ENCODE results near the gene ANO4.

Gene ANO4

DNA sequence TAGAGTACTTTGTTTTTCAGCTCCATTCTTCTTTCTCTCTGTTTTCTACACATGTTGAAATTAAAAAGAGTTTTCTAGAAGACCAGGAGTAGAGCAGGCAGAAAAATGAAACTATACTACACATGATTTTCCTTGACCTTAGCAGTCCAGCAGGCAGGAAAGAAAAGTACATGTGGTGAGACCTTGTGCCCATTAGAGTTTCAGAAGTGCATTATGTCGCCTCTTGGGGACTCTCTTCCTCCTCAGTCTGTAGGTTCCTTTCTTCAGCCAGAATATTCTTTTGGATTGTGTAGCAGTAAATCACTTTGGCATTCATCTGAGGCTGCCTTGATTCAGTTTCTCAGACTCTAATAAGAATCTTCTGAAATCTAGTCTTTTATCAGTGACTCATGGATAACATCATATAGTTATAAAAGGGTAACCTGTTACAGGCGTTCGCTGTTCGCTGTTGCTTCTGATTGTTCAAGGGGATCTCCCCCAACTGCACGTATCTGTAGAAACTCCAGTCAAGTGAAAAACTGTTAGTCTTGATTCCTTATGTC lies 161.8 kb downstream of the ANO4 start:
- TF ChIP-seq, protein P1, sequence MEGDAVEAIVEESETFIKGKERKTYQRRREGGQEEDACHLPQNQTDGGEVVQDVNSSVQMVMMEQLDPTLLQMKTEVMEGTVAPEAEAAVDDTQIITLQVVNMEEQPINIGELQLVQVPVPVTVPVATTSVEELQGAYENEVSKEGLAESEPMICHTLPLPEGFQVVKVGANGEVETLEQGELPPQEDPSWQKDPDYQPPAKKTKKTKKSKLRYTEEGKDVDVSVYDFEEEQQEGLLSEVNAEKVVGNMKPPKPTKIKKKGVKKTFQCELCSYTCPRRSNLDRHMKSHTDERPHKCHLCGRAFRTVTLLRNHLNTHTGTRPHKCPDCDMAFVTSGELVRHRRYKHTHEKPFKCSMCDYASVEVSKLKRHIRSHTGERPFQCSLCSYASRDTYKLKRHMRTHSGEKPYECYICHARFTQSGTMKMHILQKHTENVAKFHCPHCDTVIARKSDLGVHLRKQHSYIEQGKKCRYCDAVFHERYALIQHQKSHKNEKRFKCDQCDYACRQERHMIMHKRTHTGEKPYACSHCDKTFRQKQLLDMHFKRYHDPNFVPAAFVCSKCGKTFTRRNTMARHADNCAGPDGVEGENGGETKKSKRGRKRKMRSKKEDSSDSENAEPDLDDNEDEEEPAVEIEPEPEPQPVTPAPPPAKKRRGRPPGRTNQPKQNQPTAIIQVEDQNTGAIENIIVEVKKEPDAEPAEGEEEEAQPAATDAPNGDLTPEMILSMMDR (IDR thresholded peaks at IDR 0.05; ENCODE audit: low read depth, low read length), result no peak
- H3K4me3 ChIP-seq (replicated peaks in 1 of 2; ENCODE audit: low read depth in 2 of 2, low read length in 2 of 2), result no peak overlapping the region
- peak in 1 of 2 donors; percentile 10 for DNase-seq (ENCODE audit: low read depth in 2 of 2)

DNA sequence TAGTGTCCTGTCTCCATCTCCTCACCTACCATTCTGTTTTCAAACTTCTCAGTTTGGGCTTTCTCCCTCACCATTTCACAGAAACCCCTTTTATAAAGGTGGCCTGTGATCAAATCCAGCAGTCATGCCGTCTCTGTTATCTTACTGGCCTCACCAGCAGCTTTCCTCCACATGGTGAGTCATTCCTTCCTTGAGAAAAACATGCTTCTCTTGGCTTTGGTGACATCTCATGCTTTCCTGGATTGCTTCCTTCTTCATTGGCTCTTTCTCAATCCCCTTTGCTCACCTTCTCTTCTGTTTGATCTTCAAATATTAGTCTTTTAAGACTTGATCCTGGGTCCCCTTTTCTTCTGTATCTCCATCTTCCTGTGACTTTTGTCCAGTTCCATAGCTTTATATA lies 164.9 kb downstream of the ANO4 start:
- TF ChIP-seq, protein P1 (IDR thresholded peaks at IDR 0.05; ENCODE audit: low read depth, low read length), result no peak
- no peak overlapping the region for H3K4me3 ChIP-seq (replicated peaks in 1 of 2; ENCODE audit: low read depth in 2 of 2, low read length in 2 of 2)
- DNase-seq (ENCODE audit: low read depth in 2 of 2), result peak; percentile 65 to 69

DNA sequence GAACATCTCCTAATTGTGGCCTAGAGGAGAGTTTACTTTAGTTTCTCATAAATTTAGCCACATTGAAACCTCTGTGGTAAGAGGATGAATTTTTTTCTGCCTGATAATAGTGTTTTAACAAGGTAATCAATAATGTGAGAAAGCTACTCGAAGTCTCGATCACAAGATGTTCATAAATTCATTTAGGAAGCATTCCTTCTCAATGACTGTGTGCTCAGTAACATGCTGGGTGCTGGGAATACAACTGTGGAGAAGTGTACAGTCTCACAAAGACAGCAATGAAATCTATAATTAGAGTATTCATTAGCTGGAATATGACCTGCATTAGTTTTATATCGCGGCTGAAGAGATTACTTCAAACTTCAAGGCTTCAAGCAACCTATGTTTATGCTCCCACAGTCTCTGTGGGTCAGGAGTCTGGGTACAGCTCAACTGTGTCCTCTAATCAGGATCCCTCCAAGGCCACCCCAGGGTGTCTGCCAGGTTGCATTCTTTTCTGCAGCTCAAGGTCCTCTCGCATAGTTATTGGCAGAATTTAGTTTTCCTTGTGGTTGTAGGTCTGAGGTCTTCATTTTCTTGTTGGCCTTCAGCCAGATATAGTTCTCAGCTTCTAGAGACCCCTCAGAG lies 167.6 kb downstream of the ANO4 start:
- no peak for DNase-seq (ENCODE audit: low read depth in 2 of 2)

DNA sequence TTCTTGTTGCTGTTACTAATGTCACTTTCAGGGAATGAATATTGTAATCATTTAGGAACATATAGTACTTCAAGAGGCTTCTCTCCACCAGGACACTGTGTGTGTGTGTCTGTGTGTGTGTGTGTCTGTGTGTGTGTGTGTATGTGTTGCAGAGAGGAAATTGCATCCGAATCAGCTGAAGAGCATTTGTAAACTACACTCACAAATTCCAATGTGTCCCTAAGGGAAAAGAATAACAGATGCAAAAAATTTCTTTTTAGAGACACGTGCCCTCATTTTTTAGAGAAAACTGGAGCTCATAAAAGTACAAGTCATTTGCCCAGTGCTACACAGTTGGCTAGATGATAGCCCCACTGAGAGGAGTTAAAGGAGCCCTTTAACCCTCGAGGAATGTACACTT lies 168.8 kb downstream of the ANO4 start:
- H3K4me3 ChIP-seq (replicated peaks in 1 of 2; ENCODE audit: low read depth in 2 of 2, low read length in 2 of 2), result no peak overlapping the region
- TF ChIP-seq, protein P1 (IDR thresholded peaks at IDR 0.05; ENCODE audit: low read depth, low read length), result no peak
- DNase-seq (ENCODE audit: low read depth in 2 of 2), result peak; percentile 31 to 41

More for the DNA sequence above, 167.6 kb downstream of the ANO4 start:
- no peak overlapping the region for H3K4me3 ChIP-seq (replicated peaks in 1 of 2; ENCODE audit: low read depth in 2 of 2, low read length in 2 of 2)
- TF ChIP-seq, protein P1 (IDR thresholded peaks at IDR 0.05; ENCODE audit: low read depth, low read length), result no peak

DNA sequence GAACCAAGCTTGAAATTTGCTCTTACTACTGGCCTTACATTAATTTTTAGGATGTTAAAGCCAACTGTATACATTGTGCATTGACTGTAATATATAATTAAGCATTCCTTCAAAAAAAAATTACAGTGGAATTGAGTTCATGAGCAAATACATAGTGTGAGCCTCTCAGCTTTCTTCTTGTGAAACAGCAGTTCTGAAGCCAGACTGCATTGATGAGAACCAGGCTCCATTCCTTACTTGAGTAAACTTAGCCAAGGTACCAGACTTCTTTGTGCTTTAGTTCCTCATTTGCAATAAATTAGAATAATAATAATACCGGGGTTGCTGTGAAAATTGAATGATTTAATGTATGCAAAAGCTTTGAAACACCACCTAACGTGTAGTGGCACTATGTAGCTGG lies 169.5 kb downstream of the ANO4 start:
- no peak for DNase-seq (ENCODE audit: low read depth in 2 of 2)
- TF ChIP-seq, protein P1 (IDR thresholded peaks at IDR 0.05; ENCODE audit: low read depth, low read length), result no peak
- no peak overlapping the region for H3K4me3 ChIP-seq (replicated peaks in 1 of 2; ENCODE audit: low read depth in 2 of 2, low read length in 2 of 2)

DNA sequence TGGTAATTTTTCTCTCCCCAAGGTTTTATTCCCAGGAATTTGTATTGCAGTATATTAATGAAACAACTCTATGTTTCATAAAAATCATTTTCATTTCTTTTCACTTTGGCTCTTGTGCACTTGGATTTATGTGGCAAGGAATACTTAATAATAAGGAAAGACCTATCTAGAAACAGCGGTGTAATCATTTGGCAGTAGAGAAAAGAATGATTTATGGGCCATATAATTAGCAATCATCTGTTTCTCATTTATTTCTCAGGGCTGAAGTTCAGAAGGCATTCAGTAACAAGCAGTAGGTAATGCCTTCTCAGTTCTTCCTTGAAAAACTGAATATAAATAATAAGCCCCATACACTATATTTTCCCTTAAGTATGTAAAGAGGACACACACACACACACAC lies 172.6 kb downstream of the ANO4 start:
- TF ChIP-seq, protein P1 (IDR thresholded peaks at IDR 0.05; ENCODE audit: low read depth, low read length), result no peak
- no peak for DNase-seq (ENCODE audit: low read depth in 2 of 2)
- H3K4me3 ChIP-seq (replicated peaks in 1 of 2; ENCODE audit: low read depth in 2 of 2, low read length in 2 of 2), result no peak overlapping the region

DNA sequence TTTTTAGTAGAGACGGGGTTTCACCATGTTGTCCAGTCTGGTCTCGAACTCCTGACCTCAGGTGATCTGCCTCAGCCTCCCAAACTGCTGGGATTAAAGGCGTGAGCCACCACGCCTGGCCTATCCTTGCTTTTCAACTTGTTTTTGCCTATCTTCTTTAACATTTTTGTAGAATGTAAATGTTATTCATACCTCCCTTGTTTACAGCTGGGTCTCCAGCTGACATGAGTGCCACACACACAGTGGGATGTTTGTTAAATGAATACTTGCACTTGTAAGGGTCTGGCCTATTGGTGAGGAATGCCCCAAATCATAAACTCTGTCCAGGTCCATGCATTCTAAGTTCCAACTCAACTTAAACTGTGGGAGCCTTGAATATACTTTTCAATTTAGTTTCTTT lies 176.3 kb downstream of the ANO4 start:
- DNase-seq (ENCODE audit: low read depth in 2 of 2), result no peak
- TF ChIP-seq, protein P1 (IDR thresholded peaks at IDR 0.05; ENCODE audit: low read depth, low read length), result no peak

More for the DNA sequence above, 176.3 kb downstream of the ANO4 start:
- no peak overlapping the region for H3K4me3 ChIP-seq (replicated peaks in 1 of 2; ENCODE audit: low read depth in 2 of 2, low read length in 2 of 2)

Measured in cardiac fibroblast (primary cell).